Lung (tissue), 12 donors: ENCODE results near the gene PTPN5. TPM values are rescaled to one million over a fixed set of nuclear protein-coding genes. Genes with fewer than 3 reads are reported as not detected.
A peak's percentile ranks its signal among the peaks of the same experiment; 100 is the strongest.

Experiments
- ATAC-seq: fragments of 200-7000 bp; cut with Tn5 transposase; one replicate; pipeline ENCODE4 v1.9.1; 2020; ENCODE audit warnings: moderate number of reproducible peaks; ENCODE audit not compliant: insufficient read depth, low FRiP score
- DNase-seq, 3 donors: peaks; one replicate each; pipeline ENCODE4 v3.0.0-alpha.2; 2013 to 2017
- H3K27ac ChIP-seq, 2 donors: one replicate each; pipeline ENCODE4 v1.5.1; 2013; ENCODE audit warnings: mild to moderate bottlenecking in 2 of 2, moderate library complexity in 2 of 2, control low read depth in 1 of 2, inconsistent platforms in 1 of 2, low read depth in 1 of 2, low read length in 1 of 2
- H3K27me3 ChIP-seq, 3 donors: one replicate each; pipeline ENCODE4 v1.5.1; 2013; ENCODE audit warnings: low read length in 2 of 3; ENCODE audit not compliant: control insufficient read depth in 3 of 3, insufficient read depth in 3 of 3
- H3K36me3 ChIP-seq, 4 donors: one replicate each; pipeline ENCODE4 v1.5.1; 2013; ENCODE audit warnings: low read length in 4 of 4, mild to moderate bottlenecking in 1 of 4, moderate library complexity in 1 of 4; ENCODE audit not compliant: control insufficient read depth in 4 of 4, insufficient read depth in 4 of 4
- H3K4me1 ChIP-seq, 5 donors: one replicate each; pipeline ENCODE4 v1.5.1; 2013; ENCODE audit warnings: low read length in 5 of 5, mild to moderate bottlenecking in 2 of 5, moderate library complexity in 1 of 5; ENCODE audit not compliant: control insufficient read depth in 5 of 5, insufficient read depth in 5 of 5
- H3K4me3 ChIP-seq: one replicate; pipeline ENCODE4 v1.5.1; 2013; ENCODE audit warnings: mild to moderate bottlenecking, control low read depth, moderate library complexity
- H3K9ac ChIP-seq, 2 donors: one replicate each; pipeline ENCODE4 v1.5.1; 2013; ENCODE audit warnings: low read length in 2 of 2, control low read depth in 1 of 2; ENCODE audit not compliant: insufficient read depth in 1 of 2
- H3K9me3 ChIP-seq, 4 donors: one replicate each; pipeline ENCODE4 v1.5.1; 2013; ENCODE audit warnings: low read length in 3 of 4, mild to moderate bottlenecking in 1 of 4, moderate library complexity in 1 of 4; ENCODE audit not compliant: control insufficient read depth in 4 of 4, insufficient read depth in 3 of 4
- CTCF ChIP-seq: IDR thresholded peaks from 2 replicates; pipeline ENCODE4 v1.5.1; 2012; ENCODE audit warnings: mild to moderate bottlenecking; ENCODE audit errors: control extremely low read depth, extremely low read depth
- WGBS, 2 donors: extraction: QIAGEN DNeasy Blood & Tissue Kit; methylation state at CpG; one replicate each; pipeline ENCODE4 v1.1.7; 2013; 5-methylcytosine and 5-hydroxymethylcytosine counted together
- polyA plus RNA-seq, 2 donors: library from polyadenylated mRNA; stranded (reverse); fragments of 200-250 nt; gene quantifications; one replicate each; pipeline ENCODE4 v1.2.1, GENCODE V29; 2013
- total RNA-seq, 2 donors: library from RNA; depleted of rRNA in 1 of 2; stranded (reverse); fragments of >200 nt in 1 of 2; gene quantifications; one replicate each; pipeline ENCODE4 v1.2.1, GENCODE V29; 2014 to 2021
- donor health status: control.
- donor health status: control.
- donor health status: Bipolar disorder and iron deficiency.
- donor health status: healthy.
- donor health status: DM: yes; HTN: yes; CAD: no.

PTPN5 gene
- total and polyA plus RNA-seq, 4 donors: 0.02 to 0.15 TPM; not detected in 2

- no peak for TF ChIP-seq CTCF
- ATAC-seq (peak; percentile 91), DNase-seq (peak; percentile 92 to 95 (median 93))
- Histone ChIP-seq H3K4me3 (peak within 1 kb of the TSS; percentile 80), H3K36me3 (peaks cover 0 to 12% (median 3%) of the 10 kb centered on the region in 4 donors), H3K9me3 (no peaks in the 10 kb centered on the region), H3K9ac (peak within 1 kb of the TSS; percentile 33 to 61), H3K27ac (peak within 1 kb of the TSS; percentile 81 to 86), H3K27me3 (no peaks in the 10 kb centered on the region), H3K4me1 (peaks cover 0 to 25% (median 12%) of the 10 kb centered on the region in 5 donors)
- 1% methylated on average over 69 to 98 of the region's 98 CpGs for WGBS, 2 donors
These were observed 93.0 kb downstream of the PTPN5 start, which contains the start of gene TMEM86A for GRCh38 chr11:18698341-18699268. TMEM86A (plus strand) TSS chr11:18698779; CDS start chr11:18698887, 108 bp downstream.

- 81 to 85% methylated on average over 4 of the region's 4 CpGs for WGBS, 2 donors
- Histone ChIP-seq H3K36me3 (peaks cover 0 to 12% (median 2%) of the 10 kb centered on the region in 4 donors), H3K4me3 (no peak overlapping the region), H3K9ac (no peak overlapping the region), H3K4me1 (peaks cover 0 to 25% (median 12%) of the 10 kb centered on the region in 5 donors), H3K9me3 (no peaks in the 10 kb centered on the region), H3K27me3 (no peaks in the 10 kb centered on the region), H3K27ac (peak overlapping the region in 1 of 2 donors; percentile 49)
- ATAC-seq (no peak), DNase-seq (no peak)
- TF ChIP-seq CTCF: no peak
These were observed 94.0 kb downstream of the PTPN5 start for GRCh38 chr11:18697576-18697975.

GRCh38 chr11:18696638-18697225, 94.9 kb downstream of the PTPN5 start:
- no peak overlapping the region for H3K27ac ChIP-seq
- H3K27me3 ChIP-seq: no peaks in the 10 kb centered on the region
- H3K4me3 ChIP-seq: no peak overlapping the region
- H3K9ac ChIP-seq: no peak overlapping the region
- DNase-seq: no peak
- 90 to 97% methylated on average over 2 of the region's 2 CpGs for WGBS, 2 donors
- H3K9me3 ChIP-seq: no peaks in the 10 kb centered on the region
- TF ChIP-seq CTCF: no peak
- peaks cover 0 to 25% (median 12%) of the 10 kb centered on the region in 5 donors for H3K4me1 ChIP-seq
- no peak for ATAC-seq
- H3K36me3 ChIP-seq: peaks cover 0 to 5% (median 2%) of the 10 kb centered on the region in 4 donors
